Liver (tissue), 9 donors: ENCODE results near the gene CDH4. TPM values are rescaled to one million over a fixed set of nuclear protein-coding genes. Genes with fewer than 3 reads are reported as not detected.

Experiments used
- DNase-seq: peaks from one replicate; pipeline ENCODE4 v3.0.0-alpha.2; 2017; ENCODE audit warnings: low spot score
- H3K27ac ChIP-seq, 2 donors: one replicate each; pipeline ENCODE4 v1.7.0; 2013; ENCODE audit warnings: inconsistent platforms in 2 of 2, low read length in 2 of 2, control low read depth in 1 of 2, low read depth in 1 of 2, mild to moderate bottlenecking in 1 of 2
- H3K27me3 ChIP-seq, 4 donors: one replicate each; pipeline versions ENCODE4 v1.6.1 to v1.7.0; 2013; ENCODE audit warnings: low read length in 3 of 4, inconsistent platforms in 1 of 4, mild to moderate bottlenecking in 1 of 4, moderate library complexity in 1 of 4; ENCODE audit not compliant: control insufficient read depth in 4 of 4, insufficient read depth in 4 of 4
- H3K36me3 ChIP-seq, 4 donors: one replicate each; pipeline versions ENCODE4 v1.6.1 to v1.7.0; 2013; ENCODE audit warnings: low read length in 3 of 4, mild to moderate bottlenecking in 3 of 4, low read depth in 1 of 4, moderate library complexity in 1 of 4; ENCODE audit not compliant: control insufficient read depth in 4 of 4, insufficient read depth in 3 of 4
- H3K4me1 ChIP-seq, 4 donors: one replicate each; pipeline versions ENCODE4 v1.6.1 to v1.7.0; 2013; ENCODE audit warnings: low read length in 3 of 4, mild to moderate bottlenecking in 3 of 4, moderate library complexity in 1 of 4; ENCODE audit not compliant: control insufficient read depth in 4 of 4, insufficient read depth in 4 of 4
- H3K4me3 ChIP-seq, 3 donors: one replicate each; pipeline versions ENCODE4 v1.6.1 to v1.7.0; 2013; ENCODE audit warnings: low read length in 3 of 3, control low read depth in 1 of 3, low read depth in 1 of 3, mild to moderate bottlenecking in 1 of 3
- H3K9ac ChIP-seq, 2 donors: one replicate each; pipeline ENCODE4 v1.7.0; 2013; ENCODE audit warnings: low read length in 2 of 2, mild to moderate bottlenecking in 2 of 2, moderate library complexity in 2 of 2, control low read depth in 1 of 2, low read depth in 1 of 2
- H3K9me3 ChIP-seq, 4 donors: one replicate each; pipeline versions ENCODE4 v1.6.1 to v1.7.0; 2013; ENCODE audit warnings: low read length in 3 of 4; ENCODE audit not compliant: control insufficient read depth in 4 of 4
- ATF3 ChIP-seq: IDR thresholded peaks from 2 replicates; pipeline ENCODE4 v1.6.1; 2016; ENCODE audit warnings: antibody characterized with exemption
- CTCF ChIP-seq: fragments of 150-350 bp; IDR thresholded peaks from 2 replicates; pipeline ENCODE4 v1.5.1; 2017; ENCODE audit warnings: improper control_type of control experiment, low read depth, low read length; ENCODE audit not compliant: missing input control
- FOXA1 ChIP-seq: IDR thresholded peaks from 2 replicates; pipeline ENCODE4 v1.6.1; 2016; ENCODE audit warnings: antibody characterized with exemption
- FOXA2 ChIP-seq: IDR thresholded peaks from 2 replicates; pipeline ENCODE4 v1.6.1; 2016; ENCODE audit warnings: antibody characterized with exemption
- GABPA ChIP-seq, 2 donors: IDR thresholded peaks in 1 of 2; conservative IDR thresholded peaks in 1 of 2; 2 replicates each; pipeline ENCODE4 v1.6.1; 2016; ENCODE audit warnings: antibody characterized with exemption in 2 of 2, mild to moderate bottlenecking in 1 of 2, moderate library complexity in 1 of 2
- HNF4A ChIP-seq, 2 donors: conservative IDR thresholded peaks; 2 replicates each; pipeline ENCODE4 v1.6.1; 2016; ENCODE audit warnings: antibody characterized with exemption in 2 of 2, mild to moderate bottlenecking in 2 of 2
- HNF4G ChIP-seq: IDR thresholded peaks from 2 replicates; pipeline ENCODE4 v1.6.1; 2016; ENCODE audit warnings: antibody characterized with exemption
- JUND ChIP-seq, 2 donors: IDR thresholded peaks; 2 replicates each; pipeline ENCODE4 v1.6.1; 2016; ENCODE audit warnings: antibody characterized with exemption in 2 of 2
- MAX ChIP-seq: IDR thresholded peaks from 2 replicates; pipeline ENCODE4 v1.6.1; 2016; ENCODE audit warnings: antibody characterized with exemption
- NR2F2 ChIP-seq: IDR thresholded peaks from 2 replicates; pipeline ENCODE4 v1.6.1; 2016; ENCODE audit warnings: antibody characterized with exemption
- RAD21 ChIP-seq, 2 donors: IDR thresholded peaks; 2 replicates each; pipeline ENCODE4 v1.6.1; 2016; ENCODE audit warnings: antibody characterized with exemption in 2 of 2, mild to moderate bottlenecking in 2 of 2
- REST ChIP-seq: IDR thresholded peaks from 2 replicates; pipeline ENCODE4 v1.6.1; 2016; ENCODE audit warnings: antibody characterized with exemption, mild to moderate bottlenecking
- TAF1 ChIP-seq: conservative IDR thresholded peaks from 2 replicates; pipeline ENCODE4 v1.6.1; 2016; ENCODE audit warnings: antibody characterized with exemption, mild to moderate bottlenecking
- YY1 ChIP-seq: IDR thresholded peaks from 2 replicates; pipeline ENCODE4 v1.6.1; 2016; ENCODE audit warnings: antibody characterized with exemption, mild to moderate bottlenecking
- ZBTB33 ChIP-seq: IDR thresholded peaks from 2 replicates; pipeline ENCODE4 v1.6.1; 2016; ENCODE audit warnings: antibody characterized with exemption
- WGBS: extraction: QIAGEN DNeasy Blood & Tissue Kit; methylation state at CpG from one replicate; pipeline ENCODE4 v1.1.7; 2013; 5-methylcytosine and 5-hydroxymethylcytosine counted together
- polyA plus RNA-seq, 2 donors: library from polyadenylated mRNA; stranded (reverse) in 1 of 2; unstranded in 1 of 2; fragments of 200-250 nt in 1 of 2; fragments of >200 nt in 1 of 2; fragmentation: Nextera tagmentation in 1 of 2; extraction: Ambion mirVana in 1 of 2; gene quantifications; one replicate each; pipeline versions ENCODE4 v1.2.1 to v1.2.3, GENCODE V29; 2013 to 2015
- total RNA-seq, 2 donors: library from RNA; depleted of rRNA; stranded (reverse); fragments of >200 nt; gene quantifications; one replicate each; pipeline ENCODE4 v1.2.3, GENCODE V29; 2014
- donor health status: healthy.
- donor health status: healthy.
- donor health status: healthy.
- donor health status: healthy.
- donor health status: healthy.

Gene CDH4
- total and polyA plus RNA-seq, 4 donors = 0.03 to 0.25 (median 0.19) TPM; not detected in 1

GRCh38 chr20:61449057-61449609 is 197.1 kb downstream of the CDH4 start (continued):
- TF ChIP-seq MAX (no peak), NR2F2 (no peak), FOXA1 (no peak), ZBTB33 (no peak), TAF1 (no peak)

GRCh38 chr20:61449916-61450315 is 197.9 kb downstream of the CDH4 start:
- H3K9me3 ChIP-seq = no peaks in the 10 kb centered on the region
- no peaks in the 10 kb centered on the region for H3K4me1 ChIP-seq
- H3K36me3 ChIP-seq = no peaks in the 10 kb centered on the region
- H3K27ac ChIP-seq = no peak overlapping the region
- no peak for TF ChIP-seq FOXA2
- TF ChIP-seq NR2F2 = no peak
- no peak for TF ChIP-seq HNF4A (conservative IDR thresholded peaks at IDR 0.05)
- H3K9ac ChIP-seq = no peak overlapping the region
- peaks cover 0 to 7% (median 2%) of the 10 kb centered on the region in 4 donors for H3K27me3 ChIP-seq
- WGBS = 61% methylated on average over 2 of the region's 2 CpGs
- H3K4me3 ChIP-seq = no peak overlapping the region
- DNase-seq = no peak

- Histone ChIP-seq H3K27me3 (peaks cover 0 to 7% (median 2%) of the 10 kb centered on the region in 4 donors), H3K4me3 (no peak overlapping the region), H3K4me1 (no peaks in the 10 kb centered on the region), H3K9me3 (no peaks in the 10 kb centered on the region), H3K27ac (no peak overlapping the region), H3K9ac (no peak overlapping the region), H3K36me3 (no peaks in the 10 kb centered on the region)
- 68% methylated on average over 6 of the region's 6 CpGs for WGBS
- no peak for DNase-seq
- no peak for TF ChIP-seq HNF4A (conservative IDR thresholded peaks at IDR 0.05)
- no peak for TF ChIP-seq FOXA1
- TF ChIP-seq REST = no peak
- TF ChIP-seq NR2F2 = no peak
- TF ChIP-seq MAX = no peak
- TF ChIP-seq ATF3 = no peak
- TF ChIP-seq JUND (IDR thresholded peaks at IDR 0.05) = no peak
- TF ChIP-seq YY1 = no peak
- TF ChIP-seq GABPA (IDR thresholded peaks at IDR 0.05 in 1 of 2, conservative IDR thresholded peaks at IDR 0.05 in 1 of 2) = no peak
- no peak for TF ChIP-seq HNF4G
- TF ChIP-seq CTCF = no peak
- TF ChIP-seq RAD21 (IDR thresholded peaks at IDR 0.05) = no peak
Observed at GRCh38 chr20:61450549-61450948, 198.5 kb downstream of the CDH4 start.
